IPS DF 19.7 (cell line): ENCODE measurements around the gene PROSER2.

Experiments used
- DNase-seq: peaks from one replicate; pipeline ENCODE4 v3.0.0-alpha.2; 2013; ENCODE audit warnings: low read depth, low spot score

Gene PROSER2

GRCh38 chr10:11823122-11823988, at the start of gene PROSER2:
TSS of gene PROSER2 (plus strand) at chr10:11823356. CDS start at chr10:11852078, 28,722 bp downstream.
- no peak for DNase-seq

- DNase-seq, result no peak
These were observed 49.3 kb upstream of the PROSER2 start for GRCh38 chr10:11773761-11774441.

GRCh38 chr10:11775412-11775811, 47.7 kb upstream of the PROSER2 start:
- no peak for DNase-seq

- no peak for DNase-seq
These were observed 47.1 kb upstream of the PROSER2 start for GRCh38 chr10:11776080-11776479.

- no peak for DNase-seq
These were observed 42.0 kb upstream of the PROSER2 start for GRCh38 chr10:11781114-11781513.

GRCh38 chr10:11782793-11783557, 40.2 kb upstream of the PROSER2 start:
- DNase-seq, result no peak

- no peak for DNase-seq
These were observed 39.6 kb upstream of the PROSER2 start for GRCh38 chr10:11783558-11783865.

GRCh38 chr10:11787374-11787773, 35.8 kb upstream of the PROSER2 start:
- no peak for DNase-seq

- no peak for DNase-seq
These were observed 35.3 kb upstream of the PROSER2 start for GRCh38 chr10:11787846-11788245.

GRCh38 chr10:11789306-11789705, 33.9 kb upstream of the PROSER2 start:
- no peak for DNase-seq

- DNase-seq, result no peak
These were observed 33.2 kb upstream of the PROSER2 start for GRCh38 chr10:11789956-11790355.

GRCh38 chr10:11793762-11794479, 29.2 kb upstream of the PROSER2 start:
- no peak for DNase-seq

- no peak for DNase-seq
These were observed 28.6 kb upstream of the PROSER2 start for GRCh38 chr10:11794566-11794965.

GRCh38 chr10:11795101-11795920, 27.8 kb upstream of the PROSER2 start:
- DNase-seq, result no peak

GRCh38 chr10:11796474-11796873, 26.7 kb upstream of the PROSER2 start:
- DNase-seq, result no peak

- DNase-seq, result no peak
These were observed 25.9 kb upstream of the PROSER2 start for GRCh38 chr10:11797281-11797680.

GRCh38 chr10:11797847-11798633, 25.1 kb upstream of the PROSER2 start:
- DNase-seq, result no peak

- DNase-seq, result no peak
These were observed 24.1 kb upstream of the PROSER2 start for GRCh38 chr10:11798845-11799735.

- no peak for DNase-seq
These were observed 23.4 kb upstream of the PROSER2 start for GRCh38 chr10:11799736-11800080.
